ENCODE measurements around the gene SUCLG2. TPM values are rescaled to one million over a fixed set of nuclear protein-coding genes. Genes with fewer than 3 reads are reported as not detected.

SUCLG2 gene
- total and polyA plus RNA-seq, 9 of the 15 experiments (the other 6 are each of a cell fraction or from before 2014, with no cell fraction given): 10.1 to 41.4 (median 29.0) TPM

DNA sequence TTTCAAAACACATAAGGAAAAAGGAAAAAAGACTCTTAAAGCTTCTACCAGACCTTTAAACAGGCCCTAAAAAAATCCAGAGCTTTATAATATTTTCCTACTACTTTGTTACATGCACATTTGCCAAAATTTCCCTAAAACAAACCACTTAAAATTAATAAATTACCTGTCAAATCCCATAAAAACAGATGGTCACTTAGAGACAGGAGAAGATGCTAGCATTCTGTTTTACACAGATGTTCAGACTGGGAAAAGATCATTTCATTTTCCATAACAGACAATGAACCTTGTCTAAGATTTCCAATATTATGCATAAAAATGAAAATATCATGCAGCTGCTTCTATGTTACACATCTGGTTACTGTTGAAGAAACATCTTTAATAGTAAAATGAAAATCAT, 66.6 kb downstream of the SUCLG2 start:
- no peak overlapping the region for H2AFZ ChIP-seq (ENCODE audit: low read depth, low read length)
- in situ Hi-C loops (cut with MboI) (no loop called here), intact Hi-C loops (cut with micrococcal nuclease) (no loop called here)
- no peaks in the 10 kb centered on the region for H3K36me3 ChIP-seq (ENCODE audit: control insufficient read depth, insufficient read depth, low read length)
- H3K9ac ChIP-seq (ENCODE audit: insufficient read depth in 1 of 2, low read depth in 2 of 2, low read length in 2 of 2): no peak overlapping the region
- no peak overlapping the region for H3K4me3 ChIP-seq
- no peaks in the 10 kb centered on the region for H3K9me1 ChIP-seq (ENCODE audit: control insufficient read depth, insufficient read depth, low read length)
- ChIA-PET CTCF (ENCODE audit: low intra/inter-chr PET ratio) (no interaction called here), POLR2A (no interaction called here)
- H3K27ac ChIP-seq (ENCODE audit: extremely low read depth, low read depth, low read length): no peak overlapping the region
- H3K9me3 ChIP-seq (replicated peaks; ENCODE audit: control insufficient read depth, insufficient read depth, low read depth, low read length): no peaks in the 10 kb centered on the region
- no peaks in the 10 kb centered on the region for H4K20me1 ChIP-seq (replicated peaks; ENCODE audit: control insufficient read depth, insufficient read depth, low read length)
- H3K4me2 ChIP-seq (ENCODE audit: insufficient read depth, low read length): no peak overlapping the region
- no peak for FAIRE-seq
- no peaks in the 10 kb centered on the region for H3K27me3 ChIP-seq (ENCODE audit: control insufficient read depth in 2 of 2, insufficient read depth in 2 of 2, low read length in 2 of 2)
- ATAC-seq: no peak
- no peaks in the 10 kb centered on the region; the same call in 2 of the 3 replicates for H3K79me2 ChIP-seq (ENCODE audit: control insufficient read depth, insufficient read depth, low read length)
- H3K4me1 ChIP-seq (replicated peaks in 1 of 2; ENCODE audit: control insufficient read depth in 2 of 2, insufficient read depth in 2 of 2, low read length in 2 of 2): no peaks in the 10 kb centered on the region
- BruUV-seq (replicated peaks): no TSS peak
- no peak for DNase-seq (ENCODE audit: extremely low read depth in 1 of 4, low spot score in 3 of 4)
- no peak for TF ChIP-seq ETV5 (CRISPR knock-in tag; IDR thresholded peaks at IDR 0.05; ENCODE audit: low read depth)
- no peak for TF ChIP-seq ZNF644 (tag; IDR thresholded peaks at IDR 0.05; ENCODE audit: low read depth)
- no peak for TF ChIP-seq PTRF (tag; IDR thresholded peaks at IDR 0.05)
- TF ChIP-seq FOXA1 (IDR thresholded peaks at IDR 0.05; ENCODE audit: borderline replicate concordance): no peak
- no peak for TF ChIP-seq KLF6 (CRISPR knock-in tag; IDR thresholded peaks at IDR 0.05; ENCODE audit: borderline replicate concordance)
- TF ChIP-seq HCFC1 (IDR thresholded peaks at IDR 0.05; ENCODE audit: low read depth, low read length): no peak
- TF ChIP-seq, protein P1, sequence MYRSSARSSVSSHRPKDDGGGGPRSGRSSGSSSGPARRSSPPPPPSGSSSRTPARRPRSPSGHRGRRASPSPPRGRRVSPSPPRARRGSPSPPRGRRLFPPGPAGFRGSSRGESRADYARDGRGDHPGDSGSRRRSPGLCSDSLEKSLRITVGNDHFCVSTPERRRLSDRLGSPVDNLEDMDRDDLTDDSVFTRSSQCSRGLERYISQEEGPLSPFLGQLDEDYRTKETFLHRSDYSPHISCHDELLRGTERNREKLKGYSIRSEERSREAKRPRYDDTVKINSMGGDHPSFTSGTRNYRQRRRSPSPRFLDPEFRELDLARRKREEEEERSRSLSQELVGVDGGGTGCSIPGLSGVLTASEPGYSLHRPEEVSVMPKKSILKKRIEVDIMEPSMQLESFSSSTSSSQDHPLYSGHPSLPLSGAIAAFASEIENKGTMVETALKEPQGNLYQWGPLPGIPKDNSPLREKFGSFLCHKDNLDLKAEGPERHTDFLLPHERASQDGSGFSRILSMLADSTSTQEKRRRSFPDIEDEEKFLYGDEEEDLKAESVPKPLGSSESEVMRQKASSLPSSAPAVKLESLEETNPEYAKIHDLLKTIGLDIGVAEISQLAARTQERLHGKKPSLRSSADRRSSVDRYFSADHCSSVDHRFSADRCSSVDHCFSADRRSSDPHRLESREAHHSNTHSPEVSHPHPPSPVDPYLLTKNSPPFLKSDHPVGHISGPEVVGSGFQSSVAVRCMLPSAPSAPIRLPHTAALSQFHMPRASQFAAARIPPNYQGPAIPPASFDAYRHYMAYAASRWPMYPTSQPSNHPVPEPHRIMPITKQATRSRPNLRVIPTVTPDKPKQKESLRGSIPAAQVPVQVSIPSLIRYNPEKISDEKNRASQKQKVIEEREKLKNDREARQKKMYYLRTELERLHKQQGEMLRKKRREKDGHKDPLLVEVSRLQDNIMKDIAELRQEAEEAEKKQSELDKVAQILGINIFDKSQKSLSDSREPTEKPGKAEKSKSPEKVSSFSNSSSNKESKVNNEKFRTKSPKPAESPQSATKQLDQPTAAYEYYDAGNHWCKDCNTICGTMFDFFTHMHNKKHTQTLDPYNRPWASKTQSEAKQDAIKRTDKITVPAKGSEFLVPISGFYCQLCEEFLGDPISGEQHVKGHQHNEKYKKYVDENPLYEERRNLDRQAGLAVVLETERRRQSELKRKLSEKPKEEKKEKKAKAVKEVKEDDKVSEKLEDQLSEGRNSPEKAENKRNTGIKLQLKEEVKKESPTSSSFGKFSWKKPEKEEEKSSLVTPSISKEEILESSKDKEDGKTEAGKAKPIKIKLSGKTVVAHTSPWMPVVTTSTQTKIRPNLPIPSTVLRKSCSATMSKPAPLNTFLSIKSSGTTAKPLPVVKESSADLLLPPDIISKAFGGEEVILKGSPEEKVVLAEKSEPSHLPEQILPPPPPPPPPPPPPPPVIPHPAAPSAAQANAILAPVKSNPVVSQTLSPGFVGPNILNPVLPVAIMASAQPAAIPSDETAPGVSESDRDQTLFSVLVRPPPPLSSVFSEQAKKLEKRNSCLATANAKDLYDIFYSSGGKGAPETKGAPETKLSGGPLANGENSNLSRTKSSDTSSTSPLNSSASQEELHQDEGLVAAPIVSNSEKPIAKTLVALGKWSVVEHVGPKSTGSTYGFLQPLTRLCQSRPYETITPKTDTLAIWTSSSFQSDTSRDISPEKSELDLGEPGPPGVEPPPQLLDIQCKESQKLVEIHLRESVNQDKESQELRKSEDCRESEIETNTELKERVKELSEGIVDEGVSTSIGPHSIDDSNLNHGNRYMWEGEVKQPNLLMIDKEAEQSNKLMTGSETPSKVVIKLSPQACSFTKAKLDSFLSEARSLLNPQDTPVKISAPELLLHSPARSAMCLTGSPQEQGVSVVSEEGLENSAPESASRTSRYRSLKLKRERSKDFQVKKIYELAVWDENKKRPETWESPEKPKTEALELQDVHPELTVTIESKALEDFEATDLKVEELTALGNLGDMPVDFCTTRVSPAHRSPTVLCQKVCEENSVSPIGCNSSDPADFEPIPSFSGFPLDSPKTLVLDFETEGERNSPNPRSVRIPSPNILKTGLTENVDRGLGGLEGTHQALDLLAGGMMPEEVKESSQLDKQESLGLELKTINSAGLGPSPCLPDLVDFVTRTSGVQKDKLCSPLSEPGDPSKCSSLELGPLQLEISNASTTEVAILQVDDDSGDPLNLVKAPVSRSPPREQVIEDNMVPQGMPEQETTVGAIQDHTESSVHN (IDR thresholded peaks at IDR 0.05; ENCODE audit: borderline replicate concordance in 1 of 2, low read depth in 1 of 2): no peak
- TF ChIP-seq ZBTB7A (IDR thresholded peaks at IDR 0.05; ENCODE audit: borderline replicate concordance, control insufficient read depth, low read depth, low read length): no peak
- TF ChIP-seq, protein P2, sequence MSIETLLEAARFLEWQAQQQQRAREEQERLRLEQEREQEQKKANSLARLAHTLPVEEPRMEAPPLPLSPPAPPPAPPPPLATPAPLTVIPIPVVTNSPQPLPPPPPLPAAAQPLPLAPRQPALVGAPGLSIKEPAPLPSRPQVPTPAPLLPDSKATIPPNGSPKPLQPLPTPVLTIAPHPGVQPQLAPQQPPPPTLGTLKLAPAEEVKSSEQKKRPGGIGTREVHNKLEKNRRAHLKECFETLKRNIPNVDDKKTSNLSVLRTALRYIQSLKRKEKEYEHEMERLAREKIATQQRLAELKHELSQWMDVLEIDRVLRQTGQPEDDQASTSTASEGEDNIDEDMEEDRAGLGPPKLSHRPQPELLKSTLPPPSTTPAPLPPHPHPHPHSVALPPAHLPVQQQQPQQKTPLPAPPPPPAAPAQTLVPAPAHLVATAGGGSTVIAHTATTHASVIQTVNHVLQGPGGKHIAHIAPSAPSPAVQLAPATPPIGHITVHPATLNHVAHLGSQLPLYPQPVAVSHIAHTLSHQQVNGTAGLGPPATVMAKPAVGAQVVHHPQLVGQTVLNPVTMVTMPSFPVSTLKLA (conservative IDR thresholded peaks at IDR 0.05): no peak
- no peak for TF ChIP-seq SIN3B (IDR thresholded peaks at IDR 0.05; ENCODE audit: low read depth)
- no peak for TF ChIP-seq ZFP30 (CRISPR knock-in tag; IDR thresholded peaks at IDR 0.05; ENCODE audit: borderline replicate concordance)
- no peak for TF ChIP-seq ZFX (CRISPR knock-in tag; IDR thresholded peaks at IDR 0.05)
- TF ChIP-seq EHMT2 (IDR thresholded peaks at IDR 0.05): no peak

Data from K562 (cell line).